Upper lobe of left lung (tissue), 6 donors: Measurements from ENCODE around the gene PKN2. TPM values are rescaled to one million over a fixed set of nuclear protein-coding genes. Genes with fewer than 3 reads are reported as not detected.

Experiments used
- ATAC-seq, 2 donors: fragments of 200-7000 bp; cut with Tn5 transposase; one replicate each; pipeline ENCODE4 v1.9.1; 2022; ENCODE audit warnings: mild to moderate bottlenecking in 2 of 2, moderate library complexity in 2 of 2; ENCODE audit not compliant: low FRiP score in 2 of 2
- DNase-seq, 2 donors: peaks; one replicate each; pipeline ENCODE4 v3.0.0-alpha.2; 2019 to 2020
- H3K27ac ChIP-seq, 4 donors: fragments of 200-600 bp; sonication (generic); one replicate each; pipeline ENCODE4 v1.5.1; 2016 to 2019
- H3K27me3 ChIP-seq, 4 donors: fragments of 200-600 bp; sonication (generic); one replicate each; pipeline ENCODE4 v1.5.1; 2017 to 2019
- H3K36me3 ChIP-seq, 4 donors: fragments of 200-600 bp; sonication (generic); one replicate each; pipeline ENCODE4 v1.5.1; 2016 to 2019
- H3K4me1 ChIP-seq, 4 donors: fragments of 200-600 bp; sonication (generic); one replicate each; pipeline ENCODE4 v1.5.1; 2018 to 2019
- H3K4me3 ChIP-seq, 4 donors: fragments of 200-600 bp; sonication (generic); one replicate each; pipeline ENCODE4 v1.5.1; 2017 to 2019; ENCODE audit warnings: mild to moderate bottlenecking in 2 of 4, moderate library complexity in 1 of 4
- H3K9me3 ChIP-seq, 4 donors: fragments of 200-600 bp; sonication (generic); one replicate each; pipeline ENCODE4 v1.5.1; 2018 to 2019
- CTCF ChIP-seq, 6 experiments: fragments of 450-650 bp in 4 of 6; fragments of 200-600 bp in 2 of 6; sonication (generic) in 2 of 6; IDR thresholded peaks; one replicate each; pipeline ENCODE4 v1.5.1; 2016 to 2019; ENCODE audit warnings: antibody characterized with exemption in 6 of 6
- EP300 ChIP-seq, 4 donors: sonication (generic); formaldehyde crosslinking; IDR thresholded peaks; one replicate each; pipeline ENCODE4 v1.5.1; 2017; ENCODE audit warnings: antibody characterized with exemption in 4 of 4, control low read depth in 2 of 4
- POLR2A ChIP-seq, 4 donors: fragments of 450-650 bp; IDR thresholded peaks; one replicate each; pipeline ENCODE4 v1.5.1; 2016 to 2017; ENCODE audit warnings: antibody characterized with exemption in 4 of 4, mild to moderate bottlenecking in 2 of 4
- POLR2AphosphoS5 ChIP-seq, 2 donors: sonication (generic); formaldehyde crosslinking; IDR thresholded peaks; one replicate each; pipeline ENCODE4 v1.5.1; 2017; ENCODE audit warnings: antibody characterized with exemption in 2 of 2
- WGBS, 2 donors: methylation state at CpG; one replicate each; pipeline ENCODE4 v1.1.5; 2017 to 2018; 5-methylcytosine and 5-hydroxymethylcytosine counted together
- total RNA-seq, 6 donors: library from RNA; depleted of rRNA in 4 of 6; stranded (reverse); fragments of >200 nt in 4 of 6; gene quantifications; one replicate each; pipeline versions ENCODE4 v1.1.0 to v1.2.1, GENCODE V29; 2016 to 2021
- donor health status: DM: no; HTN: no; CAD: no; lungs with moderate emphysema.
- donor health status: DM: no; HTN: yes; CAD: no; lungs with severe emphysema.

Gene PKN2
- total RNA-seq, 6 donors from 2014 or later: 33.0 to 108 (median 37.6) TPM

GRCh38 chr1:88742531-88742930, 58.5 kb downstream of the PKN2 start:
- H3K27me3 ChIP-seq: no peaks in the 10 kb centered on the region
- H3K36me3 ChIP-seq: peaks cover 0 to 11% (median 0%) of the 10 kb centered on the region in 4 donors
- no peaks in the 10 kb centered on the region for H3K9me3 ChIP-seq
- ATAC-seq (no peak), DNase-seq (no peak)
- no peak overlapping the region for H3K27ac ChIP-seq
- TF ChIP-seq POLR2AphosphoS5 (IDR thresholded peaks at IDR 0.05) (no peak), POLR2A (IDR thresholded peaks at IDR 0.05) (no peak), EP300 (IDR thresholded peaks at IDR 0.05) (no peak), CTCF (IDR thresholded peaks at IDR 0.05) (no peak)
- 82 to 85% methylated on average over 6 of the region's 6 CpGs for WGBS, 2 donors
- no peak overlapping the region for H3K4me3 ChIP-seq
- no peaks in the 10 kb centered on the region for H3K4me1 ChIP-seq

- no peak overlapping the region for H3K27ac ChIP-seq
- H3K27me3 ChIP-seq: no peaks in the 10 kb centered on the region
- H3K36me3 ChIP-seq: peaks cover 0 to 11% (median 0%) of the 10 kb centered on the region in 4 donors
- no peaks in the 10 kb centered on the region for H3K4me1 ChIP-seq
- ATAC-seq: no peak
- no peak for DNase-seq
- H3K4me3 ChIP-seq: no peak overlapping the region
- H3K9me3 ChIP-seq: no peaks in the 10 kb centered on the region
- WGBS, 2 donors: 93 to 94% methylated on average over 3 of the region's 3 CpGs
- TF ChIP-seq POLR2A (IDR thresholded peaks at IDR 0.05) (no peak), EP300 (IDR thresholded peaks at IDR 0.05) (no peak), CTCF (IDR thresholded peaks at IDR 0.05) (no peak), POLR2AphosphoS5 (IDR thresholded peaks at IDR 0.05) (no peak)
These were observed 60.1 kb downstream of the PKN2 start for GRCh38 chr1:88744142-88744541.

GRCh38 chr1:88746916-88747315, 62.8 kb downstream of the PKN2 start:
- DNase-seq: no peak

GRCh38 chr1:88751714-88752113, 67.6 kb downstream of the PKN2 start:
- H3K9me3 ChIP-seq: no peaks in the 10 kb centered on the region
- ATAC-seq (no peak), DNase-seq (no peak)
- no peaks in the 10 kb centered on the region for H3K27me3 ChIP-seq
- WGBS, 2 donors: 86 to 90% methylated on average over 4 of the region's 4 CpGs
- TF ChIP-seq CTCF (IDR thresholded peaks at IDR 0.05) (no peak), POLR2AphosphoS5 (IDR thresholded peaks at IDR 0.05) (no peak), EP300 (IDR thresholded peaks at IDR 0.05) (no peak), POLR2A (IDR thresholded peaks at IDR 0.05) (no peak)
- no peak overlapping the region for H3K27ac ChIP-seq
- no peaks in the 10 kb centered on the region for H3K4me1 ChIP-seq
- peaks cover 0 to 3% (median 0%) of the 10 kb centered on the region in 4 donors for H3K36me3 ChIP-seq
- H3K4me3 ChIP-seq: no peak overlapping the region

More at GRCh38 chr1:88746916-88747315, 62.8 kb downstream of the PKN2 start:
- Histone ChIP-seq H3K4me1 (no peaks in the 10 kb centered on the region), H3K9me3 (no peaks in the 10 kb centered on the region), H3K27me3 (no peaks in the 10 kb centered on the region), H3K36me3 (peaks cover 0 to 11% (median 0%) of the 10 kb centered on the region in 4 donors), H3K27ac (no peak overlapping the region), H3K4me3 (no peak overlapping the region)
- 97 to 98% methylated on average over 2 of the region's 2 CpGs for WGBS, 2 donors
- no peak for TF ChIP-seq POLR2A (IDR thresholded peaks at IDR 0.05)
- no peak for TF ChIP-seq CTCF (IDR thresholded peaks at IDR 0.05)
- no peak for TF ChIP-seq POLR2AphosphoS5 (IDR thresholded peaks at IDR 0.05)
- no peak for TF ChIP-seq EP300 (IDR thresholded peaks at IDR 0.05)
- ATAC-seq: no peak

GRCh38 chr1:88753506-88753905, 69.4 kb downstream of the PKN2 start:
- WGBS, 2 donors: 98 to 99% methylated on average over 6 of the region's 6 CpGs
- no peaks in the 10 kb centered on the region for H3K27me3 ChIP-seq
- H3K9me3 ChIP-seq: no peaks in the 10 kb centered on the region
- no peak for TF ChIP-seq POLR2A (IDR thresholded peaks at IDR 0.05)
- TF ChIP-seq EP300 (IDR thresholded peaks at IDR 0.05): no peak
- TF ChIP-seq CTCF (IDR thresholded peaks at IDR 0.05): no peak
- TF ChIP-seq POLR2AphosphoS5 (IDR thresholded peaks at IDR 0.05): no peak
- H3K4me3 ChIP-seq: no peak overlapping the region
- H3K4me1 ChIP-seq: no peaks in the 10 kb centered on the region
- ATAC-seq (no peak), DNase-seq (no peak)
- H3K27ac ChIP-seq: no peak overlapping the region
- H3K36me3 ChIP-seq: peaks cover 0 to 3% (median 0%) of the 10 kb centered on the region in 4 donors
